T-cell (primary cell): ENCODE data around the gene ACSL3. TPM values are rescaled to one million over a fixed set of nuclear protein-coding genes. Genes with fewer than 3 reads are reported as not detected.

Experiments
- ATAC-seq, 4 experiments: fragments of 200-7000 bp in 3 of 4; fragments of 150-1000 bp in 1 of 4; cut with Tn5 transposase; replicated peaks in 1 of 4; 1 replicate in 3 of 4; 2 replicates in 1 of 4; pipeline ENCODE4 v1.10.0; 2021; ENCODE audit warnings: moderate library complexity in 3 of 4, mild to moderate bottlenecking in 2 of 4, moderate number of reproducible peaks in 1 of 4
- CTCF ChIA-PET, 2 donors: fragments of 300-600 bp; sonication (Branson Sonifier 250); formaldehyde crosslinking; loops; one replicate each; lab custom pipeline; 2022; ENCODE audit warnings: antibody characterized with exemption in 2 of 2; lab: Charles Lee
- POLR2A ChIA-PET, 2 donors: fragments of 300-600 bp; sonication (Branson Sonifier 250); formaldehyde crosslinking; loops; one replicate each; lab custom pipeline; 2022; ENCODE audit warnings: antibody characterized with exemption in 2 of 2; lab: Charles Lee
- DNase-seq, 35 experiments: peaks; one replicate each; pipeline versions ENCODE4 v3.0.0 to v3.0.0-alpha.2; 2013 to 2023
- H3K27ac ChIP-seq: one replicate; pipeline ENCODE4 v1.5.1; 2013; ENCODE audit warnings: low read length
- H3K27me3 ChIP-seq, 2 experiments: replicated peaks in 1 of 2; 1 replicate in 1 of 2; 2 replicates in 1 of 2; pipeline versions ENCODE4 v1.6.1 to v1.7.0; 2013; ENCODE audit warnings: low read length in 1 of 2, mixed read lengths in 1 of 2; ENCODE audit not compliant: control insufficient read depth in 2 of 2, insufficient read depth in 2 of 2; ENCODE audit errors: extremely low read depth in 1 of 2
- H3K36me3 ChIP-seq, 2 donors: 1 replicate in 1 of 2; 2 replicates in 1 of 2; pipeline versions ENCODE4 v1.6.1 to v1.7.0; 2013; ENCODE audit warnings: low read length in 1 of 2; ENCODE audit not compliant: control insufficient read depth in 2 of 2, insufficient read depth in 1 of 2; ENCODE audit errors: extremely low read depth in 1 of 2
- H3K4me1 ChIP-seq, 2 experiments: 1 replicate in 1 of 2; 2 replicates in 1 of 2; pipeline versions ENCODE4 v1.6.1 to v1.7.0; 2013; ENCODE audit warnings: low read length in 2 of 2, mixed read lengths in 1 of 2; ENCODE audit not compliant: insufficient read depth in 2 of 2, control insufficient read depth in 1 of 2; ENCODE audit errors: extremely low read depth in 1 of 2
- H3K4me3 ChIP-seq, 2 donors: 1 replicate in 1 of 2; 2 replicates in 1 of 2; pipeline versions ENCODE4 v1.5.1 to v1.7.0; 2013; ENCODE audit warnings: mild to moderate bottlenecking in 2 of 2, low read length in 1 of 2, moderate library complexity in 1 of 2; ENCODE audit not compliant: control insufficient read depth in 1 of 2; ENCODE audit errors: extremely low read depth in 1 of 2
- H3K9me3 ChIP-seq: 2 replicates; pipeline ENCODE4 v1.7.0; 2013
- H3K27ac Mint-ChIP-seq, 2 donors: one replicate each; pipeline ENCODE4 v1.8.0; 2020 to 2021; ENCODE audit warnings: mild to moderate bottlenecking in 2 of 2, mixed read lengths in 2 of 2
- H3K27me3 Mint-ChIP-seq, 2 donors: one replicate each; pipeline ENCODE4 v1.8.0; 2021 to 2022; ENCODE audit warnings: mixed read lengths in 2 of 2
- H3K36me3 Mint-ChIP-seq: one replicate; pipeline ENCODE4 v1.8.0; 2021; ENCODE audit warnings: mixed read lengths
- H3K4me1 Mint-ChIP-seq, 3 donors: one replicate each; pipeline ENCODE4 v1.8.0; 2020 to 2022; ENCODE audit warnings: mixed read lengths in 3 of 3, mild to moderate bottlenecking in 1 of 3
- H3K4me3 Mint-ChIP-seq, 3 donors: one replicate each; pipeline ENCODE4 v1.8.0; 2020 to 2022; ENCODE audit warnings: mild to moderate bottlenecking in 3 of 3, mixed read lengths in 3 of 3, moderate library complexity in 3 of 3
- H3K9me3 Mint-ChIP-seq, 3 donors: one replicate each; pipeline ENCODE4 v1.8.0; 2020 to 2022; ENCODE audit warnings: mixed read lengths in 3 of 3
- WGBS: methylation state at CpG from one replicate; pipeline ENCODE4 v1.1.5; 2013; ENCODE audit warnings: missing lambda C conversion rate; ENCODE audit not compliant: insufficient coverage; 5-methylcytosine and 5-hydroxymethylcytosine counted together
- total RNA-seq, 35 experiments: library from RNA in 6 of 35; stranded (reverse) in 6 of 35; fragments of 120-200 nt in 1 of 35; gene quantifications; one replicate each; pipeline versions ENCODE4 v1.2.1 to v1.2.4 and lab custom pipeline; 2013 to 2026

ACSL3 gene
- total RNA-seq, 5 donors from 2014 or later (not counting 1 experiment from before 2014, with no cell fraction given), result 23.9 to 82.4 (median 26.5) TPM

GRCh38 chr2:222827417-222827816 lies 33.4 kb upstream of the ACSL3 start:
- no peaks in the 10 kb centered on the region for H3K36me3 Mint-ChIP-seq
- ATAC-seq (no peak), DNase-seq (no peak)
- Histone ChIP-seq H3K27ac (no peak overlapping the region), H3K9me3 (no peaks in the 10 kb centered on the region), H3K27me3 (peaks cover 0 to 5% of the 10 kb centered on the region in 2 experiments), H3K4me1 (no peaks in the 10 kb centered on the region), H3K4me3 (no peak overlapping the region), H3K36me3 (no peaks in the 10 kb centered on the region)
- no peak overlapping the region for H3K27ac Mint-ChIP-seq
- peaks cover 0 to 11% of the 10 kb centered on the region in 2 donors for H3K27me3 Mint-ChIP-seq
- no peaks in the 10 kb centered on the region for H3K4me1 Mint-ChIP-seq
- H3K4me3 Mint-ChIP-seq, result no peak overlapping the region
- H3K9me3 Mint-ChIP-seq, result no peaks in the 10 kb centered on the region
- CTCF ChIA-PET, result no interaction called here
- POLR2A ChIA-PET, result no interaction called here
- WGBS, result no CpG with 5 or more reads among the region's 1 CpG

GRCh38 chr2:222828572-222828971 lies 32.3 kb upstream of the ACSL3 start:
- H3K36me3 ChIP-seq, result no peaks in the 10 kb centered on the region
- H3K9me3 Mint-ChIP-seq, result no peaks in the 10 kb centered on the region
- H3K27me3 Mint-ChIP-seq, result peaks cover 0 to 15% of the 10 kb centered on the region in 2 donors
- WGBS, result 80% methylated on average over 6 of the region's 11 CpGs
- peaks cover 0 to 5% of the 10 kb centered on the region in 2 experiments for H3K27me3 ChIP-seq
- POLR2A ChIA-PET, result no interaction called here
- H3K9me3 ChIP-seq, result no peaks in the 10 kb centered on the region
- CTCF ChIA-PET, result interaction anchor here in 1 of 2 donors (0.6 kb wide), 1 partner anchor 34 kb away, joined by 3 read pairs; no protein-coding TSS in a partner anchor
- ATAC-seq (no peak), DNase-seq (no peak)
- H3K36me3 Mint-ChIP-seq, result no peaks in the 10 kb centered on the region
- H3K4me3 ChIP-seq, result no peak overlapping the region
- no peaks in the 10 kb centered on the region for H3K4me1 Mint-ChIP-seq
- H3K27ac ChIP-seq, result no peak overlapping the region
- H3K4me1 ChIP-seq, result no peaks in the 10 kb centered on the region
- no peak overlapping the region for H3K27ac Mint-ChIP-seq
- H3K4me3 Mint-ChIP-seq, result no peak overlapping the region

GRCh38 chr2:222830164-222830563 lies 30.7 kb upstream of the ACSL3 start:
- Mint-ChIP-seq H3K4me1 (no peaks in the 10 kb centered on the region), H3K27me3 (peaks cover 7 to 16% of the 10 kb centered on the region in 2 donors), H3K27ac (no peak overlapping the region), H3K4me3 (no peak overlapping the region), H3K9me3 (no peaks in the 10 kb centered on the region), H3K36me3 (no peaks in the 10 kb centered on the region)
- no peak overlapping the region for H3K27ac ChIP-seq
- WGBS, result 73% methylated on average over 3 of the region's 3 CpGs
- no peak for DNase-seq
- H3K27me3 ChIP-seq, result peaks cover 0 to 8% of the 10 kb centered on the region in 2 experiments
- H3K36me3 ChIP-seq, result no peaks in the 10 kb centered on the region
- no peaks in the 10 kb centered on the region for H3K9me3 ChIP-seq
- no peak overlapping the region for H3K4me3 ChIP-seq
- no peaks in the 10 kb centered on the region for H3K4me1 ChIP-seq
- CTCF ChIA-PET, result no interaction called here
- no peak for ATAC-seq
- POLR2A ChIA-PET, result no interaction called here

- DNase-seq (no peak), ATAC-seq (no peak)
- Mint-ChIP-seq H3K4me1 (no peaks in the 10 kb centered on the region), H3K36me3 (no peaks in the 10 kb centered on the region), H3K27ac (no peak overlapping the region), H3K9me3 (no peaks in the 10 kb centered on the region), H3K27me3 (peaks cover 16 to 21% of the 10 kb centered on the region in 2 donors), H3K4me3 (no peak overlapping the region)
- Histone ChIP-seq H3K4me1 (no peaks in the 10 kb centered on the region), H3K9me3 (no peaks in the 10 kb centered on the region), H3K27ac (no peak overlapping the region), H3K36me3 (no peaks in the 10 kb centered on the region), H3K27me3 (peaks cover 0 to 9% of the 10 kb centered on the region in 2 experiments), H3K4me3 (no peak overlapping the region)
- POLR2A ChIA-PET, result interaction anchor here in 1 of 2 donors (0.6 kb wide), 1 partner anchor 11 kb away, joined by 4 read pairs; no protein-coding TSS in a partner anchor
- WGBS, result no CpG with 5 or more reads among the region's 2 CpGs
- CTCF ChIA-PET, result no interaction called here
Measured at GRCh38 chr2:222833410-222833809, 27.4 kb upstream of the ACSL3 start.

GRCh38 chr2:222835143-222835822 lies 25.6 kb upstream of the ACSL3 start:
- Histone ChIP-seq H3K9me3 (no peaks in the 10 kb centered on the region), H3K4me3 (no peak overlapping the region), H3K4me1 (peaks cover 0 to 2% of the 10 kb centered on the region in 2 experiments), H3K27ac (no peak overlapping the region), H3K27me3 (peaks cover 0 to 9% of the 10 kb centered on the region in 2 experiments), H3K36me3 (no peaks in the 10 kb centered on the region)
- POLR2A ChIA-PET, result interaction anchor here in 1 of 2 donors (0.7 kb wide), 1 partner anchor 168 kb away, joined by 3 read pairs; no protein-coding TSS in a partner anchor
- Mint-ChIP-seq H3K4me3 (no peak overlapping the region), H3K27me3 (peaks cover 16 to 21% of the 10 kb centered on the region in 2 donors), H3K27ac (no peak overlapping the region), H3K4me1 (peaks cover 2 to 4% (median 3%) of the 10 kb centered on the region in 3 donors), H3K9me3 (no peaks in the 10 kb centered on the region), H3K36me3 (no peaks in the 10 kb centered on the region)
- DNase-seq (no peak), ATAC-seq (no peak)
- no CpG with 5 or more reads among the region's 8 CpGs for WGBS
- CTCF ChIA-PET, result no interaction called here

GRCh38 chr2:222835823-222836151 lies 25.0 kb upstream of the ACSL3 start:
- POLR2A ChIA-PET, result interaction anchor here in 1 of 2 donors (0.7 kb wide), 1 partner anchor 169 kb away, joined by 3 read pairs; no protein-coding TSS in a partner anchor
- DNase-seq, result no peak
- Mint-ChIP-seq H3K4me3 (no peak overlapping the region), H3K36me3 (no peaks in the 10 kb centered on the region), H3K4me1 (peaks cover 4 to 7% (median 5%) of the 10 kb centered on the region in 3 donors), H3K27ac (no peak overlapping the region), H3K9me3 (no peaks in the 10 kb centered on the region), H3K27me3 (peaks cover 16 to 21% of the 10 kb centered on the region in 2 donors)
- no CpG with 5 or more reads among the region's 5 CpGs for WGBS
- CTCF ChIA-PET, result no interaction called here
- peaks cover 0 to 9% of the 10 kb centered on the region in 2 experiments for H3K27me3 ChIP-seq
- no peak for ATAC-seq
- no peak overlapping the region for H3K4me3 ChIP-seq
- no peaks in the 10 kb centered on the region for H3K9me3 ChIP-seq
- no peak overlapping the region for H3K27ac ChIP-seq
- no peaks in the 10 kb centered on the region for H3K36me3 ChIP-seq
- H3K4me1 ChIP-seq, result peaks cover 0 to 2% of the 10 kb centered on the region in 2 experiments
